Nephron (organoid): ENCODE results near the gene CZIB.

Experiments
- H3K27ac Mint-ChIP-seq, 3 experiments: 2 replicates each; pipeline ENCODE4 v1.8.0; 2020; ENCODE audit warnings: mixed read lengths in 3 of 3, mild to moderate bottlenecking in 2 of 3, moderate library complexity in 1 of 3
- H3K27me3 Mint-ChIP-seq: 2 replicates; pipeline ENCODE4 v1.8.0; 2021; ENCODE audit warnings: low read depth, mild to moderate bottlenecking, moderate library complexity, mixed read lengths
- H3K36me3 Mint-ChIP-seq: 2 replicates; pipeline ENCODE4 v1.8.0; 2020; ENCODE audit warnings: low read depth, mixed read lengths
- H3K4me1 Mint-ChIP-seq: 2 replicates; pipeline ENCODE4 v1.8.0; 2020; ENCODE audit warnings: mixed read lengths
- H3K4me3 Mint-ChIP-seq, 3 experiments: 2 replicates each; pipeline ENCODE4 v1.8.0; 2020; ENCODE audit warnings: mild to moderate bottlenecking in 3 of 3, mixed read lengths in 3 of 3, moderate library complexity in 2 of 3
- H3K9me3 Mint-ChIP-seq: 2 replicates; pipeline ENCODE4 v1.8.0; 2020; ENCODE audit warnings: mixed read lengths
- TF ChIP-seq, protein P1 (sequence below), 3 experiments: fragments of 200-600 bp; sonication (generic); IDR thresholded peaks; one replicate each; pipeline ENCODE4 v1.5.0; 2021; ENCODE audit warnings: antibody characterized with exemption in 3 of 3; ENCODE audit not compliant: unreplicated experiment in 3 of 3

The CZIB gene

GRCh38 chr1:53237638-53238037 lies 17.2 kb upstream of the CZIB start:
- Mint-ChIP-seq H3K27me3 (no peaks in the 10 kb centered on the region), H3K4me3 (peak overlapping the region; percentile 99 to 100 (median 100)), H3K36me3 (peaks cover 33% of the 10 kb centered on the region), H3K27ac (peak overlapping the region; percentile 90 to 98 (median 92)), H3K9me3 (no peaks in the 10 kb centered on the region), H3K4me1 (peaks cover 22% of the 10 kb centered on the region)
- TF ChIP-seq, protein P1, sequence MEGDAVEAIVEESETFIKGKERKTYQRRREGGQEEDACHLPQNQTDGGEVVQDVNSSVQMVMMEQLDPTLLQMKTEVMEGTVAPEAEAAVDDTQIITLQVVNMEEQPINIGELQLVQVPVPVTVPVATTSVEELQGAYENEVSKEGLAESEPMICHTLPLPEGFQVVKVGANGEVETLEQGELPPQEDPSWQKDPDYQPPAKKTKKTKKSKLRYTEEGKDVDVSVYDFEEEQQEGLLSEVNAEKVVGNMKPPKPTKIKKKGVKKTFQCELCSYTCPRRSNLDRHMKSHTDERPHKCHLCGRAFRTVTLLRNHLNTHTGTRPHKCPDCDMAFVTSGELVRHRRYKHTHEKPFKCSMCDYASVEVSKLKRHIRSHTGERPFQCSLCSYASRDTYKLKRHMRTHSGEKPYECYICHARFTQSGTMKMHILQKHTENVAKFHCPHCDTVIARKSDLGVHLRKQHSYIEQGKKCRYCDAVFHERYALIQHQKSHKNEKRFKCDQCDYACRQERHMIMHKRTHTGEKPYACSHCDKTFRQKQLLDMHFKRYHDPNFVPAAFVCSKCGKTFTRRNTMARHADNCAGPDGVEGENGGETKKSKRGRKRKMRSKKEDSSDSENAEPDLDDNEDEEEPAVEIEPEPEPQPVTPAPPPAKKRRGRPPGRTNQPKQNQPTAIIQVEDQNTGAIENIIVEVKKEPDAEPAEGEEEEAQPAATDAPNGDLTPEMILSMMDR (IDR thresholded peaks at IDR 0.05; ENCODE audit: unreplicated experiment in 3 of 3) = no peak

- Mint-ChIP-seq H3K4me3 (peak overlapping the region; percentile 91 to 98 (median 92)), H3K9me3 (no peaks in the 10 kb centered on the region), H3K4me1 (peaks cover 19% of the 10 kb centered on the region), H3K36me3 (peaks cover 20% of the 10 kb centered on the region), H3K27ac (peak overlapping the region; percentile 85 to 99 (median 99)), H3K27me3 (no peaks in the 10 kb centered on the region)
- TF ChIP-seq, protein P1 (IDR thresholded peaks at IDR 0.05; ENCODE audit: unreplicated experiment in 3 of 3) = no peak
Observed at GRCh38 chr1:53220962-53221286, 490 bp upstream of the CZIB start.

DNA sequence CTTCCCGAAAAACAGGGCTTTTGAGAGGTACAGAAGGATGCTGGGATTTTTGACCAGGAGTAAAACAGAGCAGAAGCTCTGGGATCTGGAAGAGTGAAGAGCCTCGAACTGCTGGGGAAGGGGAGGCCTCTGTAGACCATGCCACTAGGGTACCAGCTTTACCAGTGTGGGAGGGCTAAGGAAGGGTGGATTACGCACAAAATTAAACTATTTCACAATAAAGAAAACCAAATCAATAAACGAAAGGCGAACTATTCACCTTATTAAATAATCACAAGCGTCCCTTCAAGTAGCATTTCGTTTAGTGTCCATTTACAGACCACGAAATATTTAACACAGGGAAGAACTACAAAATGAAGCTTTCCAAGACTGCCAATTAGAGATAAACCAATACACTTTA lies 723 bp downstream of the CZIB start:
- no peaks in the 10 kb centered on the region for H3K27me3 Mint-ChIP-seq
- no peaks in the 10 kb centered on the region for H3K9me3 Mint-ChIP-seq
- H3K27ac Mint-ChIP-seq = peak overlapping the region; percentile 85 to 99 (median 99)
- H3K36me3 Mint-ChIP-seq = peaks cover 20% of the 10 kb centered on the region
- TF ChIP-seq, protein P1 (IDR thresholded peaks at IDR 0.05; ENCODE audit: unreplicated experiment in 3 of 3) = no peak
- peak overlapping the region; percentile 91 to 98 (median 92) for H3K4me3 Mint-ChIP-seq
- H3K4me1 Mint-ChIP-seq = peaks cover 19% of the 10 kb centered on the region

DNA sequence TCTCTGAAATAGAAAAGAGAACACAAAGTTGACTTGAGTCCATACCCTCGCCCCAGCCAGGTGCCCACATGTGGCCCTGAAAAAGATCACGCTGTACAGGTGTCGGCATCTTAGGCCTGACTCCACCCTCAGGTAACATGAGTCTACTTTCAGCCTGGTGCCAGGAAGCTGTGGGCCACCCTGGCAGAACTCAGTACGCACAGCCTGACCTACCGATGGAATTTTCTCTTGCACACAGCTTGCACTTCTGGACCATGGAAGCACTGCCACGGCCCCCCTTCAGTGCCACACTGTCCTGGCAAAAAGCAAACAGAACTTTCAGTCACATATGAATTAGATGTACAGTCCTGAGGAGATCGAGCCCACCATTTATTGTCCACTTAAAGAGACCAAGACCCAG lies 2.2 kb downstream of the CZIB start:
- TF ChIP-seq, protein P1 (IDR thresholded peaks at IDR 0.05; ENCODE audit: unreplicated experiment in 3 of 3) = no peak
- peaks cover 31% of the 10 kb centered on the region for H3K36me3 Mint-ChIP-seq
- H3K27ac Mint-ChIP-seq = peak overlapping the region; percentile 85 to 99 (median 99)
- H3K27me3 Mint-ChIP-seq = no peaks in the 10 kb centered on the region
- H3K4me1 Mint-ChIP-seq = peaks cover 19% of the 10 kb centered on the region
- H3K9me3 Mint-ChIP-seq = no peaks in the 10 kb centered on the region
- H3K4me3 Mint-ChIP-seq = peak overlapping the region; percentile 91 to 98 (median 92)

- H3K36me3 Mint-ChIP-seq = peaks cover 60% of the 10 kb centered on the region
- H3K9me3 Mint-ChIP-seq = no peaks in the 10 kb centered on the region
- no peaks in the 10 kb centered on the region for H3K27me3 Mint-ChIP-seq
- no peak overlapping the region for H3K4me3 Mint-ChIP-seq
- H3K27ac Mint-ChIP-seq = peak overlapping the region in 2 of 3 experiments; percentile 57 to 92
- TF ChIP-seq, protein P1 (IDR thresholded peaks at IDR 0.05; ENCODE audit: unreplicated experiment in 3 of 3) = no peak
- H3K4me1 Mint-ChIP-seq = peaks cover 12% of the 10 kb centered on the region
Observed at GRCh38 chr1:53214376-53214940, 6.0 kb downstream of the CZIB start.

DNA sequence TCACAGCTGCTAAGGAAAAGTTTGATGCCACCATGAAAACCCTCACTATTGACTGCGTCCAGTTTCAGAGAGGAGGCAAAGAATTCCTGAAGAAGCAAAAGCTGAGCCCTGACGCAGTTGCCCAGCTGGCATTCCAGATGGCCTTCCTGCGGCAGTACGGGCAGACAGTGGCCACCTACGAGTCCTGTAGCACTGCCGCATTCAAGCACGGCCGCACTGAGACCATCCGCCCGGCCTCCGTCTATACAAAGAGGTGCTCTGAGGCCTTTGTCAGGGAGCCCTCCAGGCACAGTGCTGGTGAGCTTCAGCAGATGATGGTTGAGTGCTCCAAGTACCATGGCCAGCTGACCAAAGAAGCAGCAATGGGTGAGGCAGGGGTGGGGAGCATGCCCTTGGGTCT lies 9.5 kb downstream of the CZIB start:
- H3K4me1 Mint-ChIP-seq = no peaks in the 10 kb centered on the region
- no peaks in the 10 kb centered on the region for H3K27me3 Mint-ChIP-seq
- H3K27ac Mint-ChIP-seq = no peak overlapping the region
- H3K9me3 Mint-ChIP-seq = peaks cover 11% of the 10 kb centered on the region
- H3K4me3 Mint-ChIP-seq = no peak overlapping the region
- H3K36me3 Mint-ChIP-seq = peaks cover 75% of the 10 kb centered on the region
- TF ChIP-seq, protein P1 (IDR thresholded peaks at IDR 0.05; ENCODE audit: unreplicated experiment in 3 of 3) = no peak
